HFFc6 (cell line): ENCODE results near the gene BRS3. TPM values are rescaled to one million over a fixed set of nuclear protein-coding genes. Genes with fewer than 3 reads are reported as not detected.

Source experiments
- DNase-seq: peaks from one replicate; pipeline ENCODE4 v3.0.0-alpha.2; 2018
- H3K27ac Mint-ChIP-seq: 2 replicates; pipeline ENCODE4 v1.8.0; 2020; ENCODE audit warnings: mild to moderate bottlenecking, mixed read lengths
- H3K27me3 Mint-ChIP-seq: 2 replicates; pipeline ENCODE4 v1.8.0; 2021; ENCODE audit warnings: mild to moderate bottlenecking, moderate library complexity, mixed read lengths; ENCODE audit not compliant: insufficient read depth
- H3K36me3 Mint-ChIP-seq: 2 replicates; pipeline ENCODE4 v1.8.0; 2021; ENCODE audit warnings: low read depth, mixed read lengths
- H3K4me1 Mint-ChIP-seq: 2 replicates; pipeline ENCODE4 v1.8.0; 2020; ENCODE audit warnings: low read depth, mixed read lengths
- H3K4me3 Mint-ChIP-seq: 2 replicates; pipeline ENCODE4 v1.8.0; 2020; ENCODE audit warnings: mild to moderate bottlenecking, moderate library complexity, mixed read lengths
- H3K9me3 Mint-ChIP-seq: 2 replicates; pipeline ENCODE4 v1.8.0; 2020; ENCODE audit warnings: mild to moderate bottlenecking, mixed read lengths
- total RNA-seq, 6 experiments: library from RNA; stranded (reverse); fragmentation: NEBNext Ultra II Directional; extraction: Animal tissue kit (Norgen Biotek cat#: 25700); gene quantifications; 2 replicates in 1 of 6; 3 replicates in 5 of 6; pipeline ENCODE4 v1.2.3, GENCODE V29; 2021
- TF ChIP-seq, protein P1 (sequence below): fragments of 200-600 bp; sonication (generic); IDR thresholded peaks from 2 replicates; pipeline ENCODE4 v1.5.0; 2021; ENCODE audit warnings: antibody characterized with exemption, mild to moderate bottlenecking

BRS3 gene
- total RNA-seq, 6 experiments from 2014 or later, result not detected

GRCh38 chrX:136457303-136457917 is 30.3 kb upstream of the BRS3 start:
- no peaks in the 10 kb centered on the region for H3K4me1 Mint-ChIP-seq
- no peaks in the 10 kb centered on the region for H3K36me3 Mint-ChIP-seq
- no peaks in the 10 kb centered on the region for H3K27me3 Mint-ChIP-seq
- H3K9me3 Mint-ChIP-seq, result no peaks in the 10 kb centered on the region
- no peak overlapping the region for H3K4me3 Mint-ChIP-seq
- TF ChIP-seq, protein P1, sequence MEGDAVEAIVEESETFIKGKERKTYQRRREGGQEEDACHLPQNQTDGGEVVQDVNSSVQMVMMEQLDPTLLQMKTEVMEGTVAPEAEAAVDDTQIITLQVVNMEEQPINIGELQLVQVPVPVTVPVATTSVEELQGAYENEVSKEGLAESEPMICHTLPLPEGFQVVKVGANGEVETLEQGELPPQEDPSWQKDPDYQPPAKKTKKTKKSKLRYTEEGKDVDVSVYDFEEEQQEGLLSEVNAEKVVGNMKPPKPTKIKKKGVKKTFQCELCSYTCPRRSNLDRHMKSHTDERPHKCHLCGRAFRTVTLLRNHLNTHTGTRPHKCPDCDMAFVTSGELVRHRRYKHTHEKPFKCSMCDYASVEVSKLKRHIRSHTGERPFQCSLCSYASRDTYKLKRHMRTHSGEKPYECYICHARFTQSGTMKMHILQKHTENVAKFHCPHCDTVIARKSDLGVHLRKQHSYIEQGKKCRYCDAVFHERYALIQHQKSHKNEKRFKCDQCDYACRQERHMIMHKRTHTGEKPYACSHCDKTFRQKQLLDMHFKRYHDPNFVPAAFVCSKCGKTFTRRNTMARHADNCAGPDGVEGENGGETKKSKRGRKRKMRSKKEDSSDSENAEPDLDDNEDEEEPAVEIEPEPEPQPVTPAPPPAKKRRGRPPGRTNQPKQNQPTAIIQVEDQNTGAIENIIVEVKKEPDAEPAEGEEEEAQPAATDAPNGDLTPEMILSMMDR, result no peak
- no peak overlapping the region for H3K27ac Mint-ChIP-seq
- no peak for DNase-seq

GRCh38 chrX:136464589-136464988 is 23.2 kb upstream of the BRS3 start:
- H3K9me3 Mint-ChIP-seq, result no peaks in the 10 kb centered on the region
- no peaks in the 10 kb centered on the region for H3K4me1 Mint-ChIP-seq
- no peak overlapping the region for H3K4me3 Mint-ChIP-seq
- DNase-seq, result no peak
- H3K27ac Mint-ChIP-seq, result no peak overlapping the region
- TF ChIP-seq, protein P1, result no peak
- H3K36me3 Mint-ChIP-seq, result no peaks in the 10 kb centered on the region
- H3K27me3 Mint-ChIP-seq, result peaks cover 4% of the 10 kb centered on the region

DNA sequence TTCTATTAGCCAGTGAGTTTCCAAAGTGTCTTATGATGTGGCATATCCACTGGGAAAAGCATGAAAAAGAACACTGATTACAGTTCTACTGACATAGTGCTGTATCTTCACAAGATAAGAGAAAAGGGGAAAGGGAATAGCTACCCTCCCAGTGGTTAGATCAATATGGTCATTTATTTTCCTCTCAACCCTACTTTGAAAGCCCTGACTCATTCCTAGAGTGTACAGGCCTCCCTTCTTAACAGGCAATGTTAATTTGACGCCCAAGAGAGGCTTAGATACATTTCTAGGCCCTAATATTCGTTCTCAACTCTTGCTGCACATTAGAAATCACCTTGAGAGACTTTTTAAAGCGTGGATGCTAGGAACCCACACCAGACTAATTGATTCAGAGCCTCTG is 20.4 kb upstream of the BRS3 start:
- TF ChIP-seq, protein P1, result no peak
- Mint-ChIP-seq H3K9me3 (no peaks in the 10 kb centered on the region), H3K4me3 (no peak overlapping the region), H3K4me1 (no peaks in the 10 kb centered on the region), H3K36me3 (no peaks in the 10 kb centered on the region), H3K27ac (no peak overlapping the region), H3K27me3 (peaks cover 6% of the 10 kb centered on the region)
- DNase-seq, result no peak

DNA sequence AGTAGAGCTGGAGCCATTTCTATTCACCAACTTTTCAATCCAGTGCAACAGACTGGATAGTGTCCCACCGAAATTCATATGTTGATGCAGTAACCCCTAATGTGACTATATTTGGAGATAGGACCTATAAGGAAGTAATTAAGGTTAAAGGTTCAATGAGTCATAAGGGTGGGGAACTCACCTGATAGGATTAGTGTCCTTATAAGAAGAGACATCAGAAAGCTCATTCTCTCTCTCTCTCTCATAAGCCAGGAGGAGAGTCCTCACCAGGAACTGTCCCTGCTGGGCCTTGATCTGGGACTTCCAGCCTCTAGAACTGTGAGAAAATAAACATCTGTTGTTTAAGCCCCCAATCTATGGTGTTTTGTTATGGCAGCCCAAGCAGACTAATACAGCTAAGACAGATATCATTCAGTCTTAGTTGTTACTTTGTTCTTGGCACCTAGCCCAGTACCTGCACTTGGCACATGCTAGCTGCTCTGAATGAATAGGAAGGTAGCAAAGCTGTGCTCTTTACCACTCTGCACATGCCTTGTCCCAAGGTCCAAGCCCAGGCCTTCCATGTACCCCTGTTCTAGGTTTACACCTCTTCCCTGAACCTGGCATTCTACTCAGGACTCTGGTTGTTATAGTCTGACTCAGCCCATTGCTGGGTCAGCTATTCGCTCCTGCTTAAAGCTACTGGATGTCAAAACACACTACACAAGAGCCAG is 19.2 kb upstream of the BRS3 start:
- no peaks in the 10 kb centered on the region for H3K9me3 Mint-ChIP-seq
- no peak overlapping the region for H3K4me3 Mint-ChIP-seq
- no peak overlapping the region for H3K27ac Mint-ChIP-seq
- no peaks in the 10 kb centered on the region for H3K36me3 Mint-ChIP-seq
- DNase-seq, result no peak
- H3K4me1 Mint-ChIP-seq, result no peaks in the 10 kb centered on the region
- H3K27me3 Mint-ChIP-seq, result peaks cover 6% of the 10 kb centered on the region
- TF ChIP-seq, protein P1, result no peak

DNA sequence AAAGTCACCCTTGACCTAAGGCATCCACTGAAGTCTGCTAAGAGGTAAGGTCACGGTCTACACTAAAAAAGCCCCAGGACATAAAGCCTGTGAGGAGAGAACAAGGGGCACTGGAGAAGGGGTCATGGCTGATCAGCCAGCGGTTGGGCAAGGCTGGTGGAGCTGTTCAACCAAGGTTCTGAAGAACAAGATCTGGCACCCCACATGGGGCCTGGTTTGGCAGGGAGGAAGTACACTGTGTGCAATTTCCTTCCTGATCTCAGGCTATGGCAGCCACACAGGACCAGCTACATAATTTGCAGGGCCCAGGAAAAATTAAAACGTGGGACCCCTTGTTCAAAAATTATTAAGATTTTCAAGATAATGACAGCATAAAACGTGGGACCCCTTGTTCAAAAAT is 14.1 kb upstream of the BRS3 start:
- peaks cover 3% of the 10 kb centered on the region for H3K27me3 Mint-ChIP-seq
- no peak for DNase-seq
- no peaks in the 10 kb centered on the region for H3K4me1 Mint-ChIP-seq
- TF ChIP-seq, protein P1, result no peak
- H3K9me3 Mint-ChIP-seq, result no peaks in the 10 kb centered on the region
- H3K4me3 Mint-ChIP-seq, result no peak overlapping the region
- no peak overlapping the region for H3K27ac Mint-ChIP-seq
- no peaks in the 10 kb centered on the region for H3K36me3 Mint-ChIP-seq
